WERI-Rb-1 (cell line): ENCODE measurements around the gene GPS1.

Experiments used
- DNase-seq: peaks from one replicate; pipeline ENCODE4 v3.0.0-alpha.2; 2020
- H3K27ac ChIP-seq: fragments of 250-450 bp; sonication (Bioruptor Pico); 2 replicates; pipeline ENCODE4 v1.5.1; 2020; ENCODE audit warnings: mild to moderate bottlenecking, moderate library complexity
- H3K27me3 ChIP-seq: fragments of 250-450 bp; sonication (Bioruptor Pico); 2 replicates; pipeline ENCODE4 v1.5.1; 2021; ENCODE audit warnings: mild to moderate bottlenecking, low read depth, moderate library complexity; ENCODE audit not compliant: insufficient read depth, severe bottlenecking
- H3K36me3 ChIP-seq: fragments of 250-450 bp; sonication (Bioruptor Pico); 2 replicates; pipeline ENCODE4 v1.5.1; 2020; ENCODE audit warnings: mild to moderate bottlenecking, moderate library complexity
- H3K4me3 ChIP-seq: 2 replicates; pipeline ENCODE4 v1.5.1; 2011; ENCODE audit warnings: low read depth, mild to moderate bottlenecking, control low read depth, low read length
- H3K9me3 ChIP-seq: fragments of 250-450 bp; sonication (Bioruptor Pico); 2 replicates; pipeline ENCODE4 v1.5.1; 2021; ENCODE audit warnings: mild to moderate bottlenecking, moderate library complexity; ENCODE audit not compliant: severe bottlenecking
- CTCF ChIP-seq: IDR thresholded peaks from 2 replicates; pipeline ENCODE4 v1.5.1; 2011; ENCODE audit warnings: low read depth, mild to moderate bottlenecking, control low read depth, inconsistent platforms, low read length

The GPS1 gene

GRCh38 chr17:82101301-82101715, 49.6 kb downstream of the GPS1 start:
- Histone ChIP-seq H3K9me3 (peaks cover 2% of the 10 kb centered on the region), H3K27ac (peak overlapping the region; percentile 84), H3K27me3 (no peaks in the 10 kb centered on the region), H3K36me3 (peaks cover 19% of the 10 kb centered on the region), H3K4me3 (no peak overlapping the region)
- DNase-seq: peak; percentile 32
- TF ChIP-seq CTCF: no peak

- no peak for TF ChIP-seq CTCF
- peak; percentile 25 for DNase-seq
- peak overlapping the region; percentile 84 for H3K27ac ChIP-seq
Observed at GRCh38 chr17:82101767-82102679, 50.3 kb downstream of the GPS1 start.

GRCh38 chr17:82103553-82104451, 52.1 kb downstream of the GPS1 start:
- DNase-seq: peak; percentile 95
- H3K4me3 ChIP-seq: peak overlapping the region; percentile 7
- H3K27me3 ChIP-seq: no peaks in the 10 kb centered on the region
- no peaks in the 10 kb centered on the region for H3K9me3 ChIP-seq
- no peak for TF ChIP-seq CTCF
- peak overlapping the region; percentile 84 for H3K27ac ChIP-seq
- peaks cover 9% of the 10 kb centered on the region for H3K36me3 ChIP-seq

More at GRCh38 chr17:82101767-82102679, 50.3 kb downstream of the GPS1 start:
- no peaks in the 10 kb centered on the region for H3K9me3 ChIP-seq
- H3K36me3 ChIP-seq: peaks cover 12% of the 10 kb centered on the region
- no peaks in the 10 kb centered on the region for H3K27me3 ChIP-seq
- H3K4me3 ChIP-seq: no peak overlapping the region

GRCh38 chr17:82104797-82105416, 53.2 kb downstream of the GPS1 start:
- peaks cover 8% of the 10 kb centered on the region for H3K36me3 ChIP-seq
- H3K27ac ChIP-seq: peak overlapping the region; percentile 84
- no peak overlapping the region for H3K4me3 ChIP-seq
- no peaks in the 10 kb centered on the region for H3K27me3 ChIP-seq
- H3K9me3 ChIP-seq: no peaks in the 10 kb centered on the region
- DNase-seq: peak; percentile 13
- no peak for TF ChIP-seq CTCF

- DNase-seq: peak; percentile 24
- no peaks in the 10 kb centered on the region for H3K27me3 ChIP-seq
- no peak overlapping the region for H3K4me3 ChIP-seq
- no peak for TF ChIP-seq CTCF
- H3K9me3 ChIP-seq: no peaks in the 10 kb centered on the region
- peaks cover 7% of the 10 kb centered on the region for H3K36me3 ChIP-seq
- H3K27ac ChIP-seq: peak overlapping the region; percentile 84
Observed at GRCh38 chr17:82105417-82105881, 53.8 kb downstream of the GPS1 start.
